Muscle of leg (tissue), 11 donors: ENCODE measurements around the gene PITPNM3. TPM values are rescaled to one million over a fixed set of nuclear protein-coding genes. Genes with fewer than 3 reads are reported as not detected.

Experiments
- DNase-seq: peaks from one replicate; pipeline ENCODE4 v3.0.0; 2013
- H3K27ac ChIP-seq: one replicate; pipeline ENCODE4 v1.5.1; 2013; ENCODE audit warnings: mild to moderate bottlenecking, low read length, control low read depth
- H3K27me3 ChIP-seq: one replicate; pipeline ENCODE4 v1.6.1; 2013; ENCODE audit warnings: low read length; ENCODE audit not compliant: control insufficient read depth, insufficient read depth
- H3K36me3 ChIP-seq: one replicate; pipeline ENCODE4 v1.6.1; 2013; ENCODE audit warnings: low read length; ENCODE audit not compliant: control insufficient read depth, insufficient read depth
- H3K4me1 ChIP-seq: one replicate; pipeline ENCODE4 v1.6.1; 2013; ENCODE audit warnings: low read length; ENCODE audit not compliant: control insufficient read depth, insufficient read depth
- H3K4me3 ChIP-seq: one replicate; pipeline ENCODE4 v1.5.1; 2013; ENCODE audit warnings: low read length, control low read depth
- H3K9me3 ChIP-seq: replicated peaks from 2 replicates; pipeline ENCODE4 v1.6.1; 2013; ENCODE audit warnings: low read depth, low read length; ENCODE audit not compliant: control insufficient read depth
- WGBS: methylation state at CpG from one replicate; pipeline ENCODE4 v1.1.5; 2013; ENCODE audit warnings: missing lambda C conversion rate; ENCODE audit not compliant: insufficient coverage; 5-methylcytosine and 5-hydroxymethylcytosine counted together
- polyA plus RNA-seq, 8 donors: library from polyadenylated mRNA; unstranded; fragments of 120-200 nt; gene quantifications; one replicate each; pipeline versions ENCODE4 v1.2.1 to v1.2.3, GENCODE V29; 2013; ENCODE audit warnings: inconsistent platforms in 1 of 8, low replicate concordance in 1 of 8; ENCODE audit not compliant: insufficient read length in 8 of 8, insufficient read depth in 1 of 8
- total RNA-seq: library from RNA; stranded (reverse); fragments of 120-200 nt; gene quantifications from one replicate; pipeline ENCODE4 v1.2.4, GENCODE V29; 2013

The PITPNM3 gene
- total and polyA plus RNA-seq, 9 donors = 2.1 to 6.2 (median 4.2) TPM

- H3K27ac ChIP-seq = no peak overlapping the region
- H3K36me3 ChIP-seq = no peaks in the 10 kb centered on the region
- WGBS = 42% methylated on average over 11 of the region's 11 CpGs
- H3K4me1 ChIP-seq = peaks cover 62% of the 10 kb centered on the region
- no peak overlapping the region for H3K4me3 ChIP-seq
- no peak for DNase-seq
- H3K9me3 ChIP-seq = no peaks in the 10 kb centered on the region
- H3K27me3 ChIP-seq = peaks cover 39% of the 10 kb centered on the region
Measured at GRCh38 chr17:6551869-6552531, 4.4 kb downstream of the PITPNM3 start.

- DNase-seq = no peak
- H3K36me3 ChIP-seq = no peaks in the 10 kb centered on the region
- WGBS = 81% methylated on average over 2 of the region's 5 CpGs
Measured at GRCh38 chr17:6551356-6551755, 5.0 kb downstream of the PITPNM3 start.

GRCh38 chr17:6549384-6550036 is 6.8 kb downstream of the PITPNM3 start:
- 46% methylated on average over 2 of the region's 9 CpGs for WGBS
- peaks cover 20% of the 10 kb centered on the region for H3K27me3 ChIP-seq
- peak overlapping the region; percentile 29 for H3K27ac ChIP-seq
- H3K4me3 ChIP-seq = no peak overlapping the region
- H3K9me3 ChIP-seq = no peaks in the 10 kb centered on the region
- H3K4me1 ChIP-seq = peaks cover 47% of the 10 kb centered on the region
- no peak for DNase-seq
- no peaks in the 10 kb centered on the region for H3K36me3 ChIP-seq

More at GRCh38 chr17:6551356-6551755, 5.0 kb downstream of the PITPNM3 start:
- Histone ChIP-seq H3K27ac (no peak overlapping the region), H3K27me3 (peaks cover 35% of the 10 kb centered on the region), H3K4me3 (no peak overlapping the region), H3K4me1 (peaks cover 59% of the 10 kb centered on the region), H3K9me3 (no peaks in the 10 kb centered on the region)

- Histone ChIP-seq H3K27ac (peak overlapping the region; percentile 29), H3K4me1 (peaks cover 43% of the 10 kb centered on the region), H3K36me3 (no peaks in the 10 kb centered on the region), H3K4me3 (no peak overlapping the region), H3K9me3 (no peaks in the 10 kb centered on the region), H3K27me3 (peaks cover 13% of the 10 kb centered on the region)
- 36% methylated on average over 11 of the region's 11 CpGs for WGBS
- DNase-seq = peak; percentile 46
Measured at GRCh38 chr17:6548578-6549330, 7.6 kb downstream of the PITPNM3 start.

- H3K27me3 ChIP-seq = peaks cover 7% of the 10 kb centered on the region
- H3K4me1 ChIP-seq = peaks cover 38% of the 10 kb centered on the region
- H3K36me3 ChIP-seq = no peaks in the 10 kb centered on the region
- no peak overlapping the region for H3K27ac ChIP-seq
- no peak overlapping the region for H3K4me3 ChIP-seq
- 83% methylated on average over 1 of the region's 5 CpGs for WGBS
- no peaks in the 10 kb centered on the region for H3K9me3 ChIP-seq
- no peak for DNase-seq
Measured at GRCh38 chr17:6548034-6548433, 8.3 kb downstream of the PITPNM3 start.

- Histone ChIP-seq H3K27me3 (peaks cover 7% of the 10 kb centered on the region), H3K9me3 (no peaks in the 10 kb centered on the region), H3K4me1 (peaks cover 34% of the 10 kb centered on the region), H3K4me3 (no peak overlapping the region), H3K36me3 (no peaks in the 10 kb centered on the region), H3K27ac (no peak overlapping the region)
- no peak for DNase-seq
- WGBS = 86% methylated on average over 1 of the region's 6 CpGs
Measured at GRCh38 chr17:6547336-6547735, 9.0 kb downstream of the PITPNM3 start.

- peaks cover 27% of the 10 kb centered on the region for H3K4me1 ChIP-seq
- WGBS = 71% methylated on average over 10 of the region's 10 CpGs
- peaks cover 4% of the 10 kb centered on the region for H3K27me3 ChIP-seq
- no peak for DNase-seq
- H3K9me3 ChIP-seq = no peaks in the 10 kb centered on the region
- no peak overlapping the region for H3K4me3 ChIP-seq
- H3K27ac ChIP-seq = no peak overlapping the region
- H3K36me3 ChIP-seq = no peaks in the 10 kb centered on the region
Measured at GRCh38 chr17:6546069-6546718, 10.2 kb downstream of the PITPNM3 start.

GRCh38 chr17:6545291-6545690 is 11.1 kb downstream of the PITPNM3 start:
- H3K27me3 ChIP-seq = peaks cover 4% of the 10 kb centered on the region
- no peaks in the 10 kb centered on the region for H3K36me3 ChIP-seq
- H3K4me1 ChIP-seq = peaks cover 27% of the 10 kb centered on the region
- no peak overlapping the region for H3K4me3 ChIP-seq
- no peaks in the 10 kb centered on the region for H3K9me3 ChIP-seq
- no peak overlapping the region for H3K27ac ChIP-seq
- no peak for DNase-seq
- 58% methylated on average over 8 of the region's 8 CpGs for WGBS

- 81% methylated on average over 2 of the region's 5 CpGs for WGBS
- H3K9me3 ChIP-seq = peaks cover 2% of the 10 kb centered on the region
- H3K4me3 ChIP-seq = no peak overlapping the region
- H3K27ac ChIP-seq = no peak overlapping the region
- peaks cover 7% of the 10 kb centered on the region for H3K27me3 ChIP-seq
- DNase-seq = no peak
- peaks cover 22% of the 10 kb centered on the region for H3K4me1 ChIP-seq
- no peaks in the 10 kb centered on the region for H3K36me3 ChIP-seq
Measured at GRCh38 chr17:6544011-6544370, 12.4 kb downstream of the PITPNM3 start.
